GM12873 (cell line): Measurements from ENCODE around the gene RFX3.

ENCODE experiments used
- CTCF ChIP-seq: IDR thresholded peaks from 2 replicates; pipeline ENCODE4 v1.5.1; 2012; ENCODE audit warnings: low read depth, mild to moderate bottlenecking, moderate library complexity, low read length, control low read depth; ENCODE audit not compliant: insufficient read depth; ENCODE audit errors: missing control alignments

Gene RFX3

GRCh38 chr9:3262826-3263529 lies 262.8 kb downstream of the RFX3 start:
- TF ChIP-seq CTCF = no peak

GRCh38 chr9:3261484-3261883 lies 264.3 kb downstream of the RFX3 start:
- no peak for TF ChIP-seq CTCF

GRCh38 chr9:3256571-3257330 lies 269.1 kb downstream of the RFX3 start:
- TF ChIP-seq CTCF = no peak

GRCh38 chr9:3251309-3251708 lies 274.5 kb downstream of the RFX3 start:
- no peak for TF ChIP-seq CTCF

- TF ChIP-seq CTCF = no peak
Observed at GRCh38 chr9:3250741-3251140, 275.1 kb downstream of the RFX3 start.

GRCh38 chr9:3247211-3247610 lies 278.6 kb downstream of the RFX3 start:
- no peak for TF ChIP-seq CTCF

GRCh38 chr9:3246241-3246640 lies 279.6 kb downstream of the RFX3 start:
- no peak for TF ChIP-seq CTCF
